ENCODE results near the gene MARCHF10.
"Not testable (repeated sequence)": the region's sequence is repeated elsewhere in the genome, so short reads cannot be mapped to it uniquely, and the experiment has no call there.

Gene MARCHF10

DNA sequence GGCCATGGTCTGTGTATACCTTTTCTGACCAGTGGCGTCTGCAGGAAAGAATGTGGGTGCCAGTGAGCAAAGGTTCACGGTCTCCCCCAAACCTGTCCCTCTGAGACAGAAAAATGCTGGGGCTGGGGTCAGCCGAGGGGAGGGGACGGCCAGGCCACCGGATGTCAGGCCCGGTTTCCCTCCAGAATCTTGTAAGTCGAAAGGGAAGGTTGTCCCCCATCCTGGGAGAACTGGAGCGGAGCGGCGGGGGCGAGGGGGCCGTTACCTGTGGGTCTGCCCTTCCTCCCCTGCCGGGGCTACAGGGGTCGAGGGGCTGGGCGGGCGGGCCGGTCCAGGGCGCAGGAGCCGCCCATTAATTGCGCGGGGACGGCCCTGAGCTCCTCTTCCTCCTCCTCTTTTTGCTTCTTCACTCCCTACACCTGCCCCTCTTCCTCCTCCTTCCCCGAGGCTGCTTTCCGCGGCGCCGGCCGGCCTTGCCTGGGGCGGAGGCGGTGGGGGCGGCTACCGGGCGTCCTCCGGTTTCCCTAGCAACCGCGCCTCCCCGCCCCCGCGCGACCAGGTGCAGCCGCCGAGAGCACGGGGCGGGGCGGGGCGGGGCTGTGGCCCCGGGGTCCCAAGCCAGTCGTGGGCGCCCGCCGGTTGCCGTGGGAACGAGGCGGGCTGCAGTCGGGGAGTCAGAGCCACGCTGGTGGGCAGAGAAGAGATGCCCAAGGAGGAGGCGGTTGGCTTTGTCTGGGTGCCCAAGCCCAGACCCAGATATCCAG lies at the start of gene MARCHF10:
MARCHF10 (minus strand) TSS at position 503 of the 764 bp plus-strand sequence. CDS start 6,579 bp downstream, outside the sequence.
- no peak for DNase-seq (ENCODE audit: low read depth, low spot score)
- Histone ChIP-seq H3K9ac (ENCODE audit: insufficient read length, low read depth) (peak within 1 kb of the TSS; percentile 43), H3K27me3 (ENCODE audit: insufficient read depth, insufficient read length) (no peaks in the 10 kb centered on the region), H3K4me1 (ENCODE audit: insufficient read depth, insufficient read length) (peaks cover 7% of the 10 kb centered on the region), H3K9me3 (ENCODE audit: insufficient read depth, low read length) (0 out of 2 replicates have a peak, but pooled peaks cover 4% of the 10 kb centered on the region), H3K4me3 (ENCODE audit: insufficient read length, low read depth) (peak within 1 kb of the TSS; percentile 25), H3K36me3 (ENCODE audit: insufficient read depth, insufficient read length, low read length) (no peaks in the 10 kb centered on the region)
- TF ChIP-seq ZNF274 (IDR thresholded peaks at IDR 0.05; ENCODE audit: low read depth, low read length): no peak
- no peak for TF ChIP-seq SUZ12 (IDR thresholded peaks at IDR 0.05; ENCODE audit: extremely low read depth, insufficient read depth, insufficient read length)
- TF ChIP-seq YY1 (IDR thresholded peaks at IDR 0.05; ENCODE audit: insufficient read depth, insufficient read length): no peak

DNA sequence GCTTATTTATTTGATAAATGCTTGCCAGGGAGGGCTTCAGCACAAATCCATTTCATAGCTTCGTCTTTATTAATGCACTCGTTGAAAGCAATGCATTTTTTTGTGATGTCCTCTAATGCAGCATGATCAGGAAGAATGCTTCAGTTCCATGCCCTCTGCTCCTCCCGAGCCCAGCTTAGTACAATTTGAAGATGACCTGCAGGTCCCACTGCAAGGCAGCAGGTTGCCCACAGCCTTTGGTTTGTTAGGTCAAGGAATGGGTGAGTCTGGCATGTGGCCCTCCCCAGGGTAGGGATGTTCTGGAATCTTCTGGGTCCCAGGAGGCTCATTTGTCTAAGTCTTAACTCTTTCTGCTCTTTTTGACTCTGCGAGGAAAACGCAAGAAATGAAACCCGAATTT lies 49.4 kb upstream of the MARCHF10 start:
- DNase-seq (ENCODE audit: low read depth, low spot score): no peak
- Histone ChIP-seq H3K9ac (ENCODE audit: insufficient read length, low read depth) (no peak overlapping the region), H3K27me3 (ENCODE audit: insufficient read depth, insufficient read length) (no peaks in the 10 kb centered on the region), H3K4me1 (ENCODE audit: insufficient read depth, insufficient read length) (no peaks in the 10 kb centered on the region), H3K36me3 (ENCODE audit: insufficient read depth, insufficient read length, low read length) (no peaks in the 10 kb centered on the region), H3K4me3 (ENCODE audit: insufficient read length, low read depth) (no peak overlapping the region), H3K9me3 (ENCODE audit: insufficient read depth, low read length) (0 out of 2 replicates have a peak, but pooled peaks cover 9% of the 10 kb centered on the region)
- TF ChIP-seq YY1 (IDR thresholded peaks at IDR 0.05; ENCODE audit: insufficient read depth, insufficient read length) (no peak), ZNF274 (IDR thresholded peaks at IDR 0.05; ENCODE audit: low read depth, low read length) (no peak), SUZ12 (IDR thresholded peaks at IDR 0.05; ENCODE audit: extremely low read depth, insufficient read depth, insufficient read length) (no peak)

DNA sequence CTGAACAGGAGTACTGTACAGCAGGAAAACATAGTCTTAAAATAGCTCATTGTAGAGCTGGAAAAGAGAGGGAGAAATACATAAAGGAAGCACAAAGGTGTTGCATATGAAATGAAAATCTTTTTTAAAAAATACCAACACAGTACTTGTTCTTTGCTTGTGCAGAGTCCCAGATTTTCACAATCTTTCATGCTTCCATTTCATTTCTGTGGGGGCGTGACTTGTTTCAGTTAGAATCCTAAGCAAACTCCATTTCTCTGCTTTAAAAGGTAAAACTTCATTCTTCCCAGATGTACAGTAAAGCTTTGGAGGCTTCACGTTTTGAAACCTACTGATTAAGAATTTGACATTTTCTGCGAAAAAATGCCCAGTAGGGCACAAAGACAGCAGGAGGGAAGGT lies 48.5 kb upstream of the MARCHF10 start:
- no peaks in the 10 kb centered on the region for H3K4me1 ChIP-seq (ENCODE audit: insufficient read depth, insufficient read length)

DNA sequence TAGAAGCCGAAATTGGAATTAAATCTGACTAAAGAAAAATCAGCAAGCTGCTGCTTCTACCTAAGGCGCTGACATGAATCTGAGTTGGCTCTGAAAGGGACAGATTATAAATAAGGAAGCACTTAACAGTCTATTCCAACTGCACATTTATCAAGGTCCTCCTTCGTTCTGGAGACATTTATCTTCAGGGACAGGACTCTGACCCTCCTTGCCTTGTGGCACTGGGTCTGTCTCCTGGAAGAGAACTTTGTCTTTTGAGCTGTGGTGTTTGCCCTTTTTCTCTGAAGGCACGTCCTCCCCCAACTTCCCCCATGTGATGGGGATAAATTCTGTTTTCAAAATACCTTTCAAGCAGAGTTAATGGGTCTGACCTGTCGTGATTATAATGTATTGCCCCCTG lies 47.0 kb upstream of the MARCHF10 start:
- H3K36me3 ChIP-seq (ENCODE audit: insufficient read depth, insufficient read length, low read length): no peaks in the 10 kb centered on the region
- 0 out of 2 replicates have a peak, but pooled peaks cover 9% of the 10 kb centered on the region for H3K9me3 ChIP-seq (ENCODE audit: insufficient read depth, low read length)
- no peaks in the 10 kb centered on the region for H3K27me3 ChIP-seq (ENCODE audit: insufficient read depth, insufficient read length)
- no peak overlapping the region for H3K9ac ChIP-seq (ENCODE audit: insufficient read length, low read depth)
- no peak overlapping the region for H3K4me3 ChIP-seq (ENCODE audit: insufficient read length, low read depth)
- H3K4me1 ChIP-seq (ENCODE audit: insufficient read depth, insufficient read length): no peaks in the 10 kb centered on the region
- TF ChIP-seq YY1 (IDR thresholded peaks at IDR 0.05; ENCODE audit: insufficient read depth, insufficient read length) (no peak), SUZ12 (IDR thresholded peaks at IDR 0.05; ENCODE audit: extremely low read depth, insufficient read depth, insufficient read length) (no peak), ZNF274 (IDR thresholded peaks at IDR 0.05; ENCODE audit: low read depth, low read length) (no peak)
- no peak for DNase-seq (ENCODE audit: low read depth, low spot score)

More for the DNA sequence above, 48.5 kb upstream of the MARCHF10 start:
- no peak for DNase-seq (ENCODE audit: low read depth, low spot score)
- Histone ChIP-seq H3K9me3 (ENCODE audit: insufficient read depth, low read length) (0 out of 2 replicates have a peak, but pooled peaks cover 9% of the 10 kb centered on the region), H3K36me3 (ENCODE audit: insufficient read depth, insufficient read length, low read length) (no peaks in the 10 kb centered on the region), H3K4me3 (ENCODE audit: insufficient read length, low read depth) (no peak overlapping the region), H3K9ac (ENCODE audit: insufficient read length, low read depth) (no peak overlapping the region), H3K27me3 (ENCODE audit: insufficient read depth, insufficient read length) (no peaks in the 10 kb centered on the region)
- TF ChIP-seq YY1 (IDR thresholded peaks at IDR 0.05; ENCODE audit: insufficient read depth, insufficient read length) (no peak), SUZ12 (IDR thresholded peaks at IDR 0.05; ENCODE audit: extremely low read depth, insufficient read depth, insufficient read length) (no peak), ZNF274 (IDR thresholded peaks at IDR 0.05; ENCODE audit: low read depth, low read length) (no peak)

DNA sequence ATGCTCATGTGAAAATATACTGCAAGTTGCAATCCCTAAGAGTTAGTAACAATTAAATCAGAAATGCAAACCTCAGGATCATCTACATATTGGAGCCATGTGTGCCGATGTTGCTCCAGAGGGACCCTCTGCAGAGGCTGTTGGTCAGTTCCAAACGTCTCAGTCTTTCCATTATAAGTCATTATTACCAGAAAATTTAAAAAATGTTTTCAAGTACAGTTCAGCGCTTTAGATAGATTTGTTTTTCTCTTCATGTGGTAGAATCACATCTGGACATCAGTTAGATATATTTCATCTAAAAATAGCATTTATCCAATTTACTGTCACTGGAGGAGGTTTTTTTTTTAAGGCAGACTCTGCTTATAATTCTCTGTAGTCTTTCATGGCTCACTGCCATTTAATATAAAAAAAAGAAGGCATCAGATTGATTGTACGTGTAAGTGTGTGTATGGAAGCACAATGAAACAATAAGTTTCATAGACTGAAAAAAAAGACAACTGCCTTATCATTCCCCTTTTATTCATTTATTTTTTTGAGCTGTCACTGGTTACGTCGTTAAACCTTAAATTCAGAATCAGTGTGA lies 46.1 kb upstream of the MARCHF10 start:
- H3K4me3 ChIP-seq (ENCODE audit: insufficient read length, low read depth): no peak overlapping the region
- no peaks in the 10 kb centered on the region for H3K4me1 ChIP-seq (ENCODE audit: insufficient read depth, insufficient read length)
- no peak for TF ChIP-seq SUZ12 (IDR thresholded peaks at IDR 0.05; ENCODE audit: extremely low read depth, insufficient read depth, insufficient read length)
- no peak for TF ChIP-seq ZNF274 (IDR thresholded peaks at IDR 0.05; ENCODE audit: low read depth, low read length)
- TF ChIP-seq YY1 (IDR thresholded peaks at IDR 0.05; ENCODE audit: insufficient read depth, insufficient read length): no peak
- H3K9ac ChIP-seq (ENCODE audit: insufficient read length, low read depth): no peak overlapping the region
- no peaks in the 10 kb centered on the region for H3K36me3 ChIP-seq (ENCODE audit: insufficient read depth, insufficient read length, low read length)
- H3K9me3 ChIP-seq (ENCODE audit: insufficient read depth, low read length): 0 out of 2 replicates have a peak, but pooled peaks cover 9% of the 10 kb centered on the region
- no peaks in the 10 kb centered on the region for H3K27me3 ChIP-seq (ENCODE audit: insufficient read depth, insufficient read length)
- DNase-seq (ENCODE audit: low read depth, low spot score): no peak

DNA sequence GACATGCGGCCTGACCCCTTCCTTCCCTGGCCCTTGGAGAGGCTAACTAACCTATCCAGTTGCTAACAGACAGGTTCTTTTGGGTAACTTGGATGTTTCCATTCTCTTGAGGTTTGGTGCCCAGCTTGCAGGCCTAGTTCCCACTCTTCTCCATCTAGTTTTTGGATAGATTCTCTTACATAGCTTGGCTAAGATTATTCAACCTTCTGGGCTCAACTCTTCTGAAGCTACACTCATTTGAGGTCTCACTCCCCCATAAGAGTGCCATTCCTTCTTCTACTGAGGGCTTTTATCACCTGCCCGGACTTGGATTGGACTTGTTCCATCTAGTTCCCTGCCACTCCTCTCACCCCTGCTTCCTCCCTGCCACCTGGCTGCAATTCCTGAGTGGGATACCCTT lies 44.1 kb upstream of the MARCHF10 start:
- H3K4me3 ChIP-seq (ENCODE audit: insufficient read length, low read depth): no peak overlapping the region
- no peak for DNase-seq (ENCODE audit: low read depth, low spot score)
- H3K9me3 ChIP-seq (ENCODE audit: insufficient read depth, low read length): 0 out of 2 replicates have a peak, but pooled peaks cover 9% of the 10 kb centered on the region
- H3K36me3 ChIP-seq (ENCODE audit: insufficient read depth, insufficient read length, low read length): no peaks in the 10 kb centered on the region
- TF ChIP-seq SUZ12 (IDR thresholded peaks at IDR 0.05; ENCODE audit: extremely low read depth, insufficient read depth, insufficient read length) (no peak), YY1 (IDR thresholded peaks at IDR 0.05; ENCODE audit: insufficient read depth, insufficient read length) (no peak), ZNF274 (IDR thresholded peaks at IDR 0.05; ENCODE audit: low read depth, low read length) (no peak)
- no peaks in the 10 kb centered on the region for H3K27me3 ChIP-seq (ENCODE audit: insufficient read depth, insufficient read length)
- H3K4me1 ChIP-seq (ENCODE audit: insufficient read depth, insufficient read length): no peaks in the 10 kb centered on the region
- no peak overlapping the region for H3K9ac ChIP-seq (ENCODE audit: insufficient read length, low read depth)

- not testable (repeated sequence) for DNase-seq (ENCODE audit: low read depth, low spot score); H3K4me3 ChIP-seq (ENCODE audit: insufficient read length, low read depth); H3K27me3 ChIP-seq (ENCODE audit: insufficient read depth, insufficient read length); H3K4me1 ChIP-seq (ENCODE audit: insufficient read depth, insufficient read length); H3K9me3 ChIP-seq (ENCODE audit: insufficient read depth, low read length); H3K9ac ChIP-seq (ENCODE audit: insufficient read length, low read depth); H3K36me3 ChIP-seq (ENCODE audit: insufficient read depth, insufficient read length, low read length)
Observed at GRCh38 chr17:62849591-62850415, 41.7 kb upstream of the MARCHF10 start.

Data from NT2/D1 (cell line).